ENCODE results near the gene GSK3B. TPM values are rescaled to one million over a fixed set of nuclear protein-coding genes. Genes with fewer than 3 reads are reported as not detected.

GSK3B gene
- total RNA-seq, 1 donor from 2014 or later, result 66.8 TPM

DNA sequence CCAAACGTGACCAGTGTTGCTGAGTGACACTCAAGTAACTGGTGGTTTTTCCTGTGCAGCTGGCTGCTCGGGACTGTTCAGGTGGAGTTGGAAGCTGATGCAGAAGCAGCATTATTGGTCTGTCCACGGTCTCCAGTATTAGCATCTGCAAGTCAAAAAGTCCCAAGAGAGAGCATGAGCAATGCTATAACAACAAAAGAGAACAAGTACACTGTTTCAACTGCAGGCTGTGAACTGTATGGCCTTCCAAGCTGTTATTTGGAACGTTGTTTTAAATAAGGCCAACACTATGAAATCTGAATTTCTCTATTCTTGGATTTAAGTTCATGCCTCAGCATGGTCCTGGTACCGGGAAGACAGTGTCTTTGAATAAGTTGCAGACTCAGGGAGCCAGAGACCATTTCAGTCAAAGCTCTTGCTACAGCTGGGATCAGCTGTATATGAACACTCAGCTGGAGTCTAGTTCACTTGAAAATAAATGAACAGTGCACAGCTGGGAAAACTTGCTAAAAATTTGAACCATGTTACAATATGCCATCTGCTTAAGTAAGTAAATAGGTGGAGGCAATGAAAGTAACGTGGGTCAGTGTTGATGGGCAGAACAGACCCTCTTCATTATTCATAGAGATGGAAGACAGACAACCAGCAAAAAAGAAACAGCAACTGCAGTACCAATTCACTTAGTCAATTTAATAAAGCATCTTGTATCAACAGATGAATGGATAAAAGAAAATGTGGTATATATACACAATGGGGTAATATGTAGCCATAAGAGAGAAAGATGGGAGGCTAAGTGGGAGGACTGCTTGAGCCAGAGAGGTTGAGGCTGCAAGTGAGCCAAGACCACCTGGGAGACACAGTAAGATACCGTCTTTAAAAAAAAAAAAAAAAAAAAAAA, 267.3 kb downstream of the GSK3B start:
- DNase-seq (ENCODE audit: extremely low read depth, low read depth, low spot score), result no peak

DNA sequence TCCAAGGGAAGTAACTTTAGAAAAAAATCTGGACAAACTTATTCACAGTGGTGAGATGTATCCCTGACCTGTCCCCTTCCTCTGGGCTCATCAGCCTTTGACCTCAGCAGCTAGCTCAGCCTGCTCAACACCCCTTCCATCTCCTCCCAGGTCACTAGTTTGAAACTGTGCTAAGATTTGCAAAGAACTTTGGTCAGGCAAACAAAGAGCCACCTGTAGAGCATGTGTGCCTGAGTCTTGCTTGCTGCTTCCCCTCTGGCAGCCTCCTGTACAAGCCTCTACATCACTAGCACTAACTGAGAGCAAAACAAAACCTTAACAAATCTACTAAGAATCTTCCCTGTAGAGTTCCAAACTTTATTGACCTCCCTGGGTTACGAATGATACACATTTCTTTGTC, 268.4 kb downstream of the GSK3B start:
- no peak for DNase-seq (ENCODE audit: extremely low read depth, low read depth, low spot score)

DNA sequence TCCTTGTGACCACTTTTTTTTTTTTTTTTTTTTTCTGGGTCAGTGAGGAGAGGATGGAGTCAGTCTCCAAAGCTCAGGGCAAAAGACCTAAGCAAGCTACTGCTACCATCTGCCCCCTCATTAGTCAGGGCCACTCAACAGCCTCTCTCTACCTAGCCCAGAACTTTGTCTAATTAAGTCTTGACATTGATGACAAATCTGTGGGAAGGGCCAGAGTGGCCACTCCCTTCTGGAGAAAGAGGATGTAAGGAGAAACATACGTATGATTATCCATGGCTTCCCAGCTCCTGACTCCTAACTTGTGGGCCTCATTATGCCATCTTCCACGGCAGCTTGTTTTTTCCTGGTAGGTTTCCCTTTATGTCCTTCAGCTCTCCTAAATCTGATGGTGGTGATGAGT, 274.4 kb downstream of the GSK3B start:
- no peak for DNase-seq (ENCODE audit: extremely low read depth, low read depth, low spot score)

DNA sequence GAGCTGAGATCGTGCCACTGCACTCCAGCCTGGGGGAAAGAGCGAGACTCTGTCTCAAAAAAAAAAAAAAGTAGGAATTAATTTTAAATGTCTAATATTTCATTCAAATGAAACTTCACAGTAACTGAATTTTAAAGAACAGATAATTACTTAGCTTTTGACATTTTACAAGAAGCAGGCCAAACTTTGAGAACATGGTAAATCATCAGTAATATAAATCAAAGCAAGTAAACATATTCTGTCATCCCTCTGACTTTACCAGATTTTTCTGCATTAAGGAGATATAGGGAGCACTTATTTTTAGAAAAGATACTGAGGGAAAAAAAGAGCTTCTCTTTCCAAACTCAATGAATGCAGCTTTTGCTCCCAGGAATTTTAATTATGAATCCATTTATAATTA, 275.3 kb downstream of the GSK3B start:
- no peak for DNase-seq (ENCODE audit: extremely low read depth, low read depth, low spot score)

DNA sequence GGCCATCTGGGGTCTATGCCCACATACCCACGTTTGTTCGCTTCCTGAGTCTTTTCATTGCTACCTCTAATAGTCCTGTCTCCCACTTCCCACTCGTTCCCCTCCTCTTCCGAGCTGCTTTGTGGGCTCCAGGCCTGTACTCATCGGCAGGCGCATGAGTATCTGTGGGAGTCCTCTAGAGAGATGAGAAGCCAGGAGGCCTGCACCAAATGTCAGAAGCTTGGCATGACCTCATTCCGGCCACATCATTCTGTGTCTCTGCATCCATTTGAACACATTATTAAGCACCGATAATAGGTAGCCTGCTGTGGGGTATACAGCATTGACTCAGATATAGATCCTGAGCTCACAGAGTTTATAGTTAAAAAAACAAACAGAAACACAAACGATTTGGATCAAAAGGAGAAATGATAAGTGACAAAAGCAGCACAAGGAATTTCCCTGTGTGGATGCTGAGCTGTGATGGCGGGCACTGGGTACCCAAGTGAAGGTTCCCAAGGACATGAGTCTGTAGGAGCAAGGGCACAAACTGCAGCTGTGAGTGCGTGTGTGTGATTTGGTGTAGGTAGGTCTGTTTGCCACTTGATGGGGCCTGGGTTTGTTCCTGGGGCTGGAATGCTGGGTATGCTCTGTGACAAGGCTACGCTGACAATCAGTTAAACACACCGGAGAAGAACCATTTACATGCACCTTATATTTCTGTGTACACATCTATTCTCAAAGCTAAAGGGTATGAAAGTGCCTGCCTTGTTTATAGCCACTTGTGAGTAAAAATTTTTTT, 276.5 kb downstream of the GSK3B start:
- no peak for DNase-seq (ENCODE audit: extremely low read depth, low read depth, low spot score)

DNA sequence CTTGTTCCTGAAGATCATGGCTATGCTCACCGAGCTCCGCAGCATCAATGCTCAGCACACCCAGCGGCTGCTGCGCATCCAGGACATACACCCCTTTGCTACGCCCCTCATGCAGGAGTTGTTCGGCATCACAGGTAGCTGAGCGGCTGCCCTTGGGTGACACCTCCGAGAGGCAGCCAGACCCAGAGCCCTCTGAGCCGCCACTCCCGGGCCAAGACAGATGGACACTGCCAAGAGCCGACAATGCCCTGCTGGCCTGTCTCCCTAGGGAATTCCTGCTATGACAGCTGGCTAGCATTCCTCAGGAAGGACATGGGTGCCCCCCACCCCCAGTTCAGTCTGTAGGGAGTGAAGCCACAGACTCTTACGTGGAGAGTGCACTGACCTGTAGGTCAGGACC, 277.2 kb downstream of the GSK3B start:
- no peak for DNase-seq (ENCODE audit: extremely low read depth, low read depth, low spot score)

DNA sequence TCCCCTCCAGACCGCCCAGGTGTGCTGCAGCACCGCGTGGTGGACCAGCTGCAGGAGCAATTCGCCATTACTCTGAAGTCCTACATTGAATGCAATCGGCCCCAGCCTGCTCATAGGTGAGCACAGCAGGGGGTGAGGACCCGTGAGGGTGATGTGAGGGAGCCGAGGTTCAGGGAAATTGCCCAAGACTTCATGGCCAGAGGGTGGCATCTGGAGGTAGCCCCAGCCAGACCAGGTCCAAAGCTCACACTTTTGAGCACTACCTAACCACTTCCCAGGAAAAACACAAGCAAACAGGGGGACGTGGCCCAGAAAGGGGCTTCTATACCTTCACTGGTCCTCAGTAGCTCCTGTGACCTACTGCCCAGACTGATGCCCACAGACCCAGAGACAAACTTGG, 278.5 kb downstream of the GSK3B start:
- DNase-seq (ENCODE audit: extremely low read depth, low read depth, low spot score), result no peak

DNA sequence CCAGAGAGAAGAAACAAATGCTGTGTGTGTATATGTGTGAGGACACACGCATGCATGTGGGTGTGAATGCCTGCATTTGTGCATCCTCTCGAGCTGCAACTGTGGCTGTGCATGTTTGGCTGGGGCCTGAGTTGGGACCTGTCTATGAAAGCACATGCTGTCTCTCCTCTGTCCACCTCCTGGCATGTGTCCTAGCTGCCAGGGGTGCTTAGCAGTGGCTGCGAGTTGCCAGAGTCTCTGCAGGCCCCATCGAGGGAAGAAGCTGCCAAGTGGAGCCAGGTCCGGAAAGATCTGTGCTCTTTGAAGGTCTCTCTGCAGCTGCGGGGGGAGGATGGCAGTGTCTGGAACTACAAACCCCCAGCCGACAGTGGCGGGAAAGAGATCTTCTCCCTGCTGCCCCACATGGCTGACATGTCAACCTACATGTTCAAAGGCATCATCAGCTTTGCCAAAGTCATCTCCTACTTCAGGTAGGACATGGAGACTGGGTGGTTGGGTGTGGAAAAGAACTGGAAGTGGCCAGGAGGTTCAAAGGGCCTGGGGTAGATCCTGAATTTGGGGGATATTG, 281.7 kb downstream of the GSK3B start:
- no peak for DNase-seq (ENCODE audit: extremely low read depth, low read depth, low spot score)

DNA sequence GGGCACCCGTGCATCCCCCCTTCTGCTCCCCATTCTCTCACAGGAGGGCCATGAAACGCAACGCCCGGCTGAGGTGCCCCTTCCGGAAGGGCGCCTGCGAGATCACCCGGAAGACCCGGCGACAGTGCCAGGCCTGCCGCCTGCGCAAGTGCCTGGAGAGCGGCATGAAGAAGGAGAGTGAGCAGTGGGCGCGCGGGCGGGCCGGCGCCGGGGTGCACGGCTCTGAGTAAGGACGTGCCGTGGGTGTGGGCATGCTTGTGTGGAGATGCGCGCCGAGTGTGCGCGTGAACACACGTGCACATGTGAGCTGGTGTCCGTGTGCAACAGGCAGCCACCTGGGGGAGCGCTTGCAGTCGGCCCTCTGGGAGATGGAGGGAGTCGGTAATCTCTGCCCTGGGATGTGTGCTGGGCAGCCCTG, 284.2 kb downstream of the GSK3B start:
- no peak for DNase-seq (ENCODE audit: extremely low read depth, low read depth, low spot score)

DNA sequence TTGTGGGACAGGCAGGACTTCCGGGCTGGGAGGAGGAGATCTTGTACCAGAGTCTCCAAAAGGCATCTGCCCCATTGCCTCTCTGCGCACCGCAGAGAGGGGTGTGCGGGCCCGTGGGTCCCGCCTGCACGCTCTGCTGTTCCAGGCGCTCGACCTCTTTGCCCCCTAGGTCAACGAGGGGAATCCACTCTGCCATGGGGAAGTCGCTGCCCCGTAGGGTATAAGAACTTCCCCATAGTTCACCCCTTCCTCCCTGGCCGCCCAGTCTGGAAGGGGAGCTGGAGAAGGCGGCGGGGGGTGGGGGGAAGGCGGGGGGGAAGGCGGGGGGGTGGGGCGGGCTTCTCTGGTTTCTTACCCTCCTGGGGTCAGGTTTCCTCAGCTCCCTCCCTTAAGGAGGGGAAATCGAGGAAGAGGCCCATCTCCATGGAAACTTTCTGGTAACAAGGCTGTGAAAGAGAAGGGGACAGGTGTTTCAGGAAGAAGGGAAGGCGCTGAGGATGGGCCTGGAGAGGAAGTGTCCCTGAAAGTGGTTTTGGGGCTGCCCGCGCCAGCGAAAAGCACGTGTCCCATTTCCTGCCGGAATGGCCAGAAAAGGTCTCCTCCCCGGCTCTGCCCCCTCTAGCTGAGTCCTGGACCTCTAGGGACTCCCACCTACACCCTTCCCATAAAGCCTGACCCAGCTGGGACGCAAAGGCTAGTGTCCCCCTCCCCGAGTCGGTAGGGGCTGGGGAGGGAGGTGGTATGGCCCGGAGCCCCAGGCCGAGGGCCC, 284.8 kb downstream of the GSK3B start:
- DNase-seq (ENCODE audit: extremely low read depth, low read depth, low spot score), result no peak

DNA sequence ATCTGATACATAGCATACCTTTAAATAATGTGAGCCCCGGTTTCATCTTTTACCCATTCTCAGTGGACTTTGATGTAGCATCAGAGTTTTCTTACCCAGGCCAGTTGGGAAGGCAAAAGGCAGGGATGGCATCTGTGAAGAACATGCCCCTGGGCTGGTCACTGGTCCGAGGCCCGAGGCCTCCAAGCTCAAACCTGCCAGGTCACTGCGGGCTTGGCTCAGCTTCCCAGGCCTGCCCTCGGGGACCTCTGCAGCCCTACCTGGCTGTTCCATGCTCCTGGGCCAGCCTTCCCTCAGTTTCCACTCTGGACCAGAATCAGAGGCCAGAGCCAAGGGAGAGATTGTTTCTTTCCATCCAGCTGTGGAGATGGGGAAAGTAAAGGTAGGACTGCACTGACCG, 285.4 kb downstream of the GSK3B start:
- no peak for DNase-seq (ENCODE audit: extremely low read depth, low read depth, low spot score)

DNA sequence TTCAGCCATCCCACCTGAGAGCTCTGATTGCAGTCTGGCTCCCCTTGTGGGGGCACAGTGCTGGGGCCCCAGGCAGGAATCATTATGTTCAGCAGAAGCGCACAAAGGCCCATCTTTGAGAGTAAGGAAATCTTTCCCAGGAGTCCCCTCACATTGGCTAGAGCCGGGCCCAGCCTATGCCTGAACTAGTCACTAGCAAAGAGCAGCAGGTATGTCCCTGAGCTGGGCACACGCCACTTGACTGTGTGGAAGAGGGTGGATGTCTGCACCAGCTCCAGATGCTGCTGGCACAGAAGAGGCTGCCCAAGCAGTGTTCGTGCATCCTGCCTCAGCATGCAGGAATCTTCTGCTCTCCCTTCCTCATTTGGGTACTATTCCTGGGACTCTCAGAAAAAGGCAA, 286.0 kb downstream of the GSK3B start:
- no peak for DNase-seq (ENCODE audit: extremely low read depth, low read depth, low spot score)

DNA sequence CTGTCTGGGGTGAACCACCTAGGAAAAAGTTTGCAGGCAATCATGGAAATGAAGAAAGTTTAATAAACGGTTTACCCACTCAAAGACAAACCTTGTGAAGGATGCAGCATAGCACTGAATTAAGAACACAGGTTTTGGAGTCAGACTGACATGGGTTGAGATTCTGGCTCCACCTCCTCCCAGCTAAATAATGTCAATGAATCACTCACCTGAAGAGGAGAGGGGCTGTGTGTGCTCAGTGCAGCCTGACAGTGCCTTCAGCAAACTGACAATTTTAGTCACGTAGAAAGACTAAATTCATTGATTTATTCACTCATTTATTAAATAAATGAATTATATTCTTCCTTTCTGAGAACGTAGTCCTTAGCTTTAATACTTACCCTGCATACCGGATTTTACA, 293.4 kb downstream of the GSK3B start:
- no peak for DNase-seq (ENCODE audit: extremely low read depth, low read depth, low spot score)

DNA sequence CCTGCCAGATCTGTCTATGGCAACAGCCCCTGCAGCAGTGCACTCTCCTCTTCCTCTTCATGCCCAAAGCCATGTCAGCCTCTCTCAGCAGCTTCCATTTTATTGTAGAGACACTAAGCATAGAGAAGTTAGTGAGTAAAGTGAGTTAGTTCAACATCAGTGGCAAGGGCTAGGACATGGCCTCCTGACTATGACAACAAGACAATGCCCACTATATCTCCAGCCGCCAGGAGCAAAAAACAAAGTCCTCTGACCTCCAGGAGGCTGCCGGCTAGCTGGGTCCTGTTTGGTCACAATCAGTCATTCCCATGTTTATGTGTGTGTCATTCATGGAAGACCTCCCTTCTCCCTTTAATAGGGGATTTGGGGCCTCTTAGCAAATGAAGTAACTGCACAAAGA, 297.5 kb downstream of the GSK3B start:
- DNase-seq (ENCODE audit: extremely low read depth, low read depth, low spot score), result no peak

DNA sequence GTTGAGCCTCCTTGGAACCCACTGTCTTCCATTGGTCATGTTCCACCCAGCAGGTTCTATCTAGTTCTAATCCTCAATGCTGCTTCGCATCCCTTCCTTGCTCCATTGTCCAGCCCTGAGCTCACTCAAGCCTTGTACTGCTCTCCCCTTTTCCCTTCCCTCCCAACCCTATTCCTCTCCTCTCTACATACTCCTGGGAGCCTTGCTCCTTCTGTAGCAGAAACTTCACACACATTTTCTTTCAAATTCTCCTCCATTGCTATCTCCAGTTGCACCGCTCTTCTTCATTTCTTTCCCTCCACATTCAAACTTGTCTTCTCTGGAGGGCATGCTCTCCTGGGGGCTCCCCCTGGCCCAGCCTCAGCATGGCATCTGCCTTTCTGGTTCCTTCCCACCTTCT, 297.9 kb downstream of the GSK3B start:
- no peak for DNase-seq (ENCODE audit: extremely low read depth, low read depth, low spot score)

DNA sequence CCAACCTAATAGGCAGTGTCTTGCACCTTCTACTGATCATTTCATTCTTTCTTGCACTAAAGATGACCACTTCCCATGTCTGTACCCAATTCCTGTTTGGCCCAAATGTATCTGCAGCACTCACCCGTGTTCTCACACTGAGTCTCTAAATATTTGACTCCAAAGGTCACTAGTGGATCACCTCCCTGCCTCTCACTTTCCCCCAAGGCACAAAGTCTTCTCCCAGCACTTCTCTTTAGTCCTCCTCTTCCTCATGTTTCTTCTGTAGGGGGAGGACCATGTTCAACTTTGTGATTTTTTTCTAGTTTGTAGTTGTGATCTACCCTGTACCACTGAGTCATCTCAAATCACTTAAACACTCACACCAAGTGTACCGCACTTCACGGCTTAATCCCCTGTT, 298.4 kb downstream of the GSK3B start:
- DNase-seq (ENCODE audit: extremely low read depth, low read depth, low spot score), result no peak

DNA sequence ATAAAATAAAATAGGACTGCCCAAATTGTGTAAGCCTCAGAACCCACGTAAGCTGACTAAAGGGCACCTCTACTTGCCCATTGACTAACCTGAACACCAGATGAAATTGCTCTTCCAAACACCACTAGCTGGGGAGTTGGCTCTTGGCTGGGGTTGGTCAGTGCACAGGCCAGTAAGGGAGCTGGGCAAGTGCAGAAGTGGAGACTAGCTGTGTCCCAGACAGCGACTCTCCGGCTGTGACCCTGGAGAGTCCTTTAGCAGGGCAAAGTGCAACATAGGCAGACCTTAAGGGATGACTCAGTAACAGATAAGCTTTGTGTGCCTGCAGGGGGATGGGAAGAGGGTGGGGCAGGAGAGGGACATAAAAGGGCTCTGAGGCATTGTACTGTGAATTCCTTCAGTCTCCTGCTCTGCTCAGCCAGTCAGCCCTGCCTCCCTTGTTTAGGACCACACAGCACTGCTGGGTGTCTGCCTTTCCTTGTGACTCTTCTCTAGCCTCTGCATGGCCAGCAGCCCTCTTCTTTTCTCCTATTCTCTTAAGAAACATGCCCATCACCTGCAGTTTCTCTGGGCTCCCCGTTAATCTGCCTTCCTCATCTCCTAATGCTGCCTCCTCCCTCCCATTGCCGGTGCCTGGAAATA, 299.2 kb downstream of the GSK3B start:
- no peak for DNase-seq (ENCODE audit: extremely low read depth, low read depth, low spot score)

DNA sequence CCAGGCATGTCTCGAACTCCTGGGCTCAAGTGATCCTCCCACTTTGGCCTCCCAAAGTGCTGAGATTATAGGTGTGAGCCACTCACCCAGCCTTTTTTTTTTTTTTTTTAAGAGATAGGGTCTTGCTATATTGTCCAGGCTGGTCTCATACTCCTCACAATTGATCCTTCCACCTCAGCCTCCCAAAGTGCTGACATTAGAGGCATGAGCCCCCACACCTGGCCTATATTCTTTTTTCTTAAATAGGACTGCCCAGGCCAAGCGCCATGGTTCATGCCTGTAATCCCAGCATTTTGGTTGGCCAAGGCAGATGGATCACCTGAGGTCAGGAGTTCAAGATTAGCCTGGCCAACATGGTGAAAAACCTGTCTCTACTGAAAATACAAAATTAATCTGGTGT, 299.8 kb downstream of the GSK3B start:
- no peak for DNase-seq (ENCODE audit: extremely low read depth, low read depth, low spot score)

DNA sequence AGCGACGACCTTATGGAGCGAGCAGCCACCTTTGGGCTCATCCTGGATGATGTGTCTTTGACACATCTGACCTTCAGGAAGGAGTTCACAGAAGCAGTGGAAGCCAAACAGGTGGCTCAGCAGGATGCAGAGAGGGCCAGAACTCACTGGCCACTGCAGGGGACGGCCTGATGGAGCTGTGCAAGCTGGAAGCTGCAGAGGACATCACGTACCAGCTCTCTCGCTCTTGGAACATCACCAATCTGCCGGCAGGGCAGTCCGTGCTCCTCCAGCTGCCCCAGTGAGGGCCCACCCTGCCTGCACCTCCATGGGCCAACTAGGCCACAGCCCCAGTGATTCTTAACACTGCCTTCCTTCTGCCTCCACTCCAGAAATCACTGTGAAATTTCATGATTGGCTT, 302.0 kb downstream of the GSK3B start:
- DNase-seq (ENCODE audit: extremely low read depth, low read depth, low spot score), result no peak

DNA sequence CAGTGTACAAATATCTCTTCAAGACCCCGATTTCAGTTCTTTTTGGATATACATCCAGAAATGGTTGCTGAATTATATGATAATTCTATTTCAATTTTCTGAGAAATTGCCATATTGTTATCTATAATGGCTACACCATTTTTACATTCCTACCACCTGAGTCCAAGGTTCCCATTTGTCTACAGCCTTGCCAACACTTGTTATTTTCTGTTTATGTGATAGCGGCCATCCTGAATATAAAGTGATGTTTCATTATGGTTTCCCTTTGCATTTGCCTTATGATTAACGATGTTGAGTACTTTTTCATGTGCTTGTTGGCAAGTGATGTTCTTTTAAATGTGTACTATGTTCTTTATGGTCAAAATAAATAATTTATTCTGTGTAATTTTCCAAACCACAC, 303.9 kb downstream of the GSK3B start:
- no peak for DNase-seq (ENCODE audit: extremely low read depth, low read depth, low spot score)

DNA sequence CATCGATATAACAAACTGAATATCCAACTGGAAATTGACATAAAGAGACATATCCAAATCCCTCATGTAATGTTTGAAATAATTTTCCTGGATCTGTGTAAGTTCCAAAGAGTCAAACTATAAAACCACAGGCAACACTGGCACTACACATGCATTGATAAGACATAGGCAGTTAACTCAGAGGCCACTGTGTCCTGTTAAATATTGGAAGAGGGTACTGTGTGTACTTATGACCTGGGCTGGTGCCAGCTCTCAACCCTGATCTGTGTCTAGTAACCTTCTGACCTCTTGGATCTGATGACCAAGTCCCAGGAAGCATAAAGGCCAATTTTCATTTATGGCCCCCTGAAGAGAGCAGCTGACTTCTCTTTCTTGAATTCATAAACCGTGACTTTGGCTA, 307.8 kb downstream of the GSK3B start:
- DNase-seq (ENCODE audit: extremely low read depth, low read depth, low spot score), result no peak

All from glomerular endothelial cell (primary cell).